Neuronal stem cell (in vitro differentiated cells): Measurements from ENCODE around the gene TBX19.

Experiments used
- DNase-seq: peaks from one replicate; pipeline ENCODE4 v3.0.0-alpha.2; 2013; ENCODE audit warnings: low spot score
- H2AFZ ChIP-seq: one replicate; pipeline ENCODE4 v1.6.1; 2013; ENCODE audit warnings: mild to moderate bottlenecking, low read length, inconsistent platforms
- H2AK5ac ChIP-seq: 2 replicates; pipeline ENCODE4 v1.6.1; 2013; ENCODE audit warnings: low read depth, mild to moderate bottlenecking, inconsistent platforms, low read length, moderate library complexity, mixed read lengths
- H2BK120ac ChIP-seq: 2 replicates; pipeline ENCODE4 v1.6.1; 2013; ENCODE audit warnings: low read depth, mild to moderate bottlenecking, inconsistent platforms, low read length, moderate library complexity, mixed read lengths
- H2BK12ac ChIP-seq: one replicate; pipeline ENCODE4 v1.6.1; 2013; ENCODE audit warnings: low read length, inconsistent platforms
- H2BK15ac ChIP-seq: 2 replicates; pipeline ENCODE4 v1.6.1; 2013; ENCODE audit warnings: mild to moderate bottlenecking, low read length, inconsistent platforms, mixed read lengths
- H2BK5ac ChIP-seq: one replicate; pipeline ENCODE4 v1.6.1; 2013; ENCODE audit warnings: inconsistent platforms, mild to moderate bottlenecking, low read length, moderate library complexity
- H3K14ac ChIP-seq: one replicate; pipeline ENCODE4 v1.6.1; 2013; ENCODE audit warnings: low read length, inconsistent platforms
- H3K18ac ChIP-seq: 2 replicates; pipeline ENCODE4 v1.6.1; 2013; ENCODE audit warnings: low read length, inconsistent platforms
- H3K23ac ChIP-seq: 2 replicates; pipeline ENCODE4 v1.6.1; 2013; ENCODE audit warnings: low read depth, mild to moderate bottlenecking, mixed read lengths, low read length, inconsistent platforms; ENCODE audit not compliant: poor library complexity
- H3K27ac ChIP-seq: replicated peaks from 3 replicates; pipeline ENCODE4 v1.5.1; 2013; ENCODE audit warnings: low read length, inconsistent platforms
- H3K27me3 ChIP-seq, 3 experiments: 2 replicates each; pipeline ENCODE4 v1.6.1; 2013; ENCODE audit warnings: low read length in 3 of 3, mild to moderate bottlenecking in 2 of 3, inconsistent platforms in 1 of 3, low read depth in 1 of 3, mixed read lengths in 1 of 3, moderate library complexity in 1 of 3; ENCODE audit not compliant: control insufficient read depth in 3 of 3, insufficient read depth in 3 of 3
- H3K36me3 ChIP-seq, 2 donors: replicated peaks in 1 of 2; 2 replicates each; pipeline ENCODE4 v1.6.1; 2013; ENCODE audit warnings: low read length in 2 of 2; ENCODE audit not compliant: control insufficient read depth in 2 of 2, insufficient read depth in 2 of 2
- H3K4ac ChIP-seq: 2 replicates; pipeline ENCODE4 v1.6.1; 2013; ENCODE audit warnings: inconsistent platforms, mild to moderate bottlenecking, low read length, moderate library complexity
- H3K4me1 ChIP-seq, 2 donors: 1 replicate in 1 of 2; 2 replicates in 1 of 2; pipeline ENCODE4 v1.6.1; 2013; ENCODE audit warnings: low read length in 2 of 2, low read depth in 1 of 2; ENCODE audit not compliant: control insufficient read depth in 2 of 2, insufficient read depth in 1 of 2
- H3K4me2 ChIP-seq: one replicate; pipeline ENCODE4 v1.6.1; 2013; ENCODE audit warnings: mild to moderate bottlenecking, low read length, inconsistent platforms; ENCODE audit not compliant: insufficient read depth, poor library complexity, severe bottlenecking
- H3K4me3 ChIP-seq, 2 donors: 2 replicates each; pipeline ENCODE4 v1.5.1; 2013; ENCODE audit warnings: low read length in 2 of 2, mild to moderate bottlenecking in 2 of 2, inconsistent platforms in 1 of 2, moderate library complexity in 1 of 2
- H3K79me1 ChIP-seq: one replicate; pipeline ENCODE4 v1.6.1; 2013; ENCODE audit warnings: low read depth, mild to moderate bottlenecking, inconsistent platforms, low read length, moderate library complexity
- H3K9ac ChIP-seq: one replicate; pipeline ENCODE4 v1.6.1; 2013; ENCODE audit warnings: mild to moderate bottlenecking, low read depth, low read length, inconsistent platforms; ENCODE audit not compliant: poor library complexity
- H3K9me3 ChIP-seq, 2 donors: replicated peaks in 1 of 2; 2 replicates each; pipeline versions ENCODE3 to v1.6.1; 2013; ENCODE audit warnings: low read length in 2 of 2, mild to moderate bottlenecking in 2 of 2, inconsistent platforms in 1 of 2, low read depth in 1 of 2, mixed read lengths in 1 of 2, moderate library complexity in 1 of 2; ENCODE audit not compliant: control insufficient read depth in 2 of 2, insufficient read depth in 1 of 2
- H4K8ac ChIP-seq: one replicate; pipeline ENCODE4 v1.6.1; 2013; ENCODE audit warnings: low read depth, mild to moderate bottlenecking, inconsistent platforms, low read length, moderate library complexity
- H4K91ac ChIP-seq: one replicate; pipeline ENCODE4 v1.6.1; 2013; ENCODE audit warnings: low read length, low read depth, mild to moderate bottlenecking, inconsistent platforms; ENCODE audit not compliant: poor library complexity
- WGBS, 2 donors: extraction: QIAGEN DNeasy Blood & Tissue Kit; methylation state at CpG; one replicate each; pipeline ENCODE4 v1.1.7; 2013; ENCODE audit warnings: missing lambda C conversion rate in 2 of 2, mixed read lengths in 1 of 2; ENCODE audit not compliant: insufficient read length in 2 of 2, insufficient replicate concordance in 1 of 2; ENCODE audit errors: extremely low coverage in 2 of 2; 5-methylcytosine and 5-hydroxymethylcytosine counted together

TBX19 gene

GRCh38 chr1:168264296-168264695 lies 16.4 kb upstream of the TBX19 start:
- no peak overlapping the region for H3K9ac ChIP-seq
- H3K23ac ChIP-seq, result no peak overlapping the region
- no peaks in the 10 kb centered on the region for H3K79me1 ChIP-seq
- no peak overlapping the region for H3K14ac ChIP-seq
- no peak overlapping the region for H4K8ac ChIP-seq
- no peak overlapping the region for H2BK12ac ChIP-seq
- no peaks in the 10 kb centered on the region for H3K27me3 ChIP-seq
- peaks cover 0 to 2% of the 10 kb centered on the region in 2 donors for H3K36me3 ChIP-seq
- no peak overlapping the region for H3K18ac ChIP-seq
- H3K27ac ChIP-seq, result no peak overlapping the region
- H2BK120ac ChIP-seq, result no peak overlapping the region
- no CpG with 5 or more reads among the region's 7 CpGs for WGBS, 2 donors
- H2BK15ac ChIP-seq, result no peak overlapping the region
- no peak for DNase-seq
- H3K4me1 ChIP-seq, result no peaks in the 10 kb centered on the region
- H2AK5ac ChIP-seq, result no peak overlapping the region
- H3K4me3 ChIP-seq, result no peak overlapping the region
- H3K4me2 ChIP-seq, result no peak overlapping the region
- no peak overlapping the region for H4K91ac ChIP-seq
- H2AFZ ChIP-seq, result no peak overlapping the region
- no peak overlapping the region for H2BK5ac ChIP-seq
- H3K4ac ChIP-seq, result no peak overlapping the region
- peaks cover 7% of the 10 kb centered on the region in 2 donors for H3K9me3 ChIP-seq

DNA sequence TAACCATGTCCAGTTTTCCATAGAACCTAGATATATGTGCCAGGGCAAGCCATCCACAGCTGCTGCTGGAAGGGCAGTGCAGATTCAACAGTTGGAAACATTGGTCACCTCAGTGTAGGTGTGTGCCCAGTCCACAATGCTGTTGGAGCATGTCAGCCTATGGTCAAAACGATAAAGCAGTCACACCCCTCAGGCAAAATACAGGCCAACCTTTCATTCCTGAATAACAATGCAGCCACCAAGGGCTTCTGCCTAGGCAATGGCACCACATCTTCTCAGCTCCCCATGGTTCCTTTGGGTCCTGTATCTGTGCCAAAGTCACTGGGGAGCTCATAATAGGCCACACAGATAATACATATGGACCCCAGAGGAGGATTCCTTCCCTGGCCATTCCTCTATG lies 15.1 kb upstream of the TBX19 start:
- no peak overlapping the region for H3K23ac ChIP-seq
- no peak overlapping the region for H2BK15ac ChIP-seq
- H3K27me3 ChIP-seq, result no peaks in the 10 kb centered on the region
- no peak overlapping the region for H4K8ac ChIP-seq
- H3K4me2 ChIP-seq, result no peak overlapping the region
- no peak overlapping the region for H3K18ac ChIP-seq
- H3K9ac ChIP-seq, result no peak overlapping the region
- H2BK120ac ChIP-seq, result no peak overlapping the region
- H3K4me1 ChIP-seq, result no peaks in the 10 kb centered on the region
- no peak overlapping the region for H3K14ac ChIP-seq
- no CpG with 5 or more reads among the region's 1 CpG for WGBS, 2 donors
- peaks cover 7% of the 10 kb centered on the region in 2 donors for H3K9me3 ChIP-seq
- H3K27ac ChIP-seq, result no peak overlapping the region
- H3K79me1 ChIP-seq, result no peaks in the 10 kb centered on the region
- no peak overlapping the region for H4K91ac ChIP-seq
- peaks cover 0 to 2% of the 10 kb centered on the region in 2 donors for H3K36me3 ChIP-seq
- H2AK5ac ChIP-seq, result no peak overlapping the region
- no peak overlapping the region for H2BK12ac ChIP-seq
- no peak for DNase-seq
- H2AFZ ChIP-seq, result no peak overlapping the region
- H2BK5ac ChIP-seq, result no peak overlapping the region
- no peak overlapping the region for H3K4me3 ChIP-seq
- H3K4ac ChIP-seq, result no peak overlapping the region

- Histone ChIP-seq H3K4me1 (no peaks in the 10 kb centered on the region), H3K27me3 (no peaks in the 10 kb centered on the region), H3K4me2 (no peak overlapping the region), H3K18ac (no peak overlapping the region), H4K8ac (no peak overlapping the region), H2BK120ac (no peak overlapping the region), H3K9me3 (peaks cover 7% of the 10 kb centered on the region in 2 donors), H2BK12ac (no peak overlapping the region), H2AFZ (no peak overlapping the region), H3K79me1 (no peaks in the 10 kb centered on the region), H3K36me3 (peaks cover 0 to 2% of the 10 kb centered on the region in 2 donors), H2BK15ac (no peak overlapping the region), H4K91ac (no peak overlapping the region), H3K23ac (no peak overlapping the region), H3K9ac (no peak overlapping the region), H3K4ac (no peak overlapping the region), H2BK5ac (no peak overlapping the region), H3K4me3 (no peak overlapping the region), H3K14ac (no peak overlapping the region), H3K27ac (no peak overlapping the region), H2AK5ac (no peak overlapping the region)
- WGBS, 2 donors, result no CpG with 5 or more reads among the region's 6 CpGs
- DNase-seq, result no peak
These were observed 14.0 kb upstream of the TBX19 start for GRCh38 chr1:168266644-168267186.

DNA sequence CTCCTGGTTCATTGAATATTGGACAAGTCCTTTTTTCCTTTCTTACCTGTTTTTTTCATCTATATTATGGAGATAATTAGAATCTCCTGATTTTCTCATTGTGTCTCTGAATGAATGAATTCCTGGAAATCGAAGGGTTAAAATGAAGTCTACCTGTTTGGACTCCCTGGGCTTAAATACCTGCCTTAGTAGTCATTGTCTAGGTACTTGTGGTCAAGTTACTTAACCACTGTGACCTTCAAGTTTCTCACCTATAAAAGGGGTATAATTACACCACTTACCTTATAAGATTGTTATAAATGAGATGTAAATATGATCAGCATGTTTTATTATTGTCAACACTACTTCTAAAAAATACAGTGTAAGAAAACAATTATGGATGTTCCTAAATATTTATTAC lies 9.0 kb upstream of the TBX19 start:
- H3K4me3 ChIP-seq, result no peak overlapping the region
- H2AFZ ChIP-seq, result no peak overlapping the region
- no peak overlapping the region for H2BK120ac ChIP-seq
- no peak overlapping the region for H2BK15ac ChIP-seq
- no peak overlapping the region for H2BK5ac ChIP-seq
- no peak for DNase-seq
- no peaks in the 10 kb centered on the region for H3K27me3 ChIP-seq
- no peak overlapping the region for H4K91ac ChIP-seq
- no peaks in the 10 kb centered on the region for H3K36me3 ChIP-seq
- no peak overlapping the region for H3K4me2 ChIP-seq
- H3K4ac ChIP-seq, result no peak overlapping the region
- no peak overlapping the region for H2BK12ac ChIP-seq
- H3K4me1 ChIP-seq, result no peaks in the 10 kb centered on the region
- H3K9ac ChIP-seq, result no peak overlapping the region
- no peak overlapping the region for H3K23ac ChIP-seq
- H3K27ac ChIP-seq, result no peak overlapping the region
- H4K8ac ChIP-seq, result no peak overlapping the region
- H3K79me1 ChIP-seq, result no peaks in the 10 kb centered on the region
- no peaks in the 10 kb centered on the region for H3K9me3 ChIP-seq
- no peak overlapping the region for H3K18ac ChIP-seq
- no peak overlapping the region for H2AK5ac ChIP-seq
- WGBS, 2 donors, result no CpG with 5 or more reads among the region's 1 CpG
- no peak overlapping the region for H3K14ac ChIP-seq
